NCI-H748 treated with DMSO at 0.1 percent for 48 hours (cell line): Measurements from ENCODE around the gene AOPEP.
"Not testable (repeated sequence)": the region's sequence is repeated elsewhere in the genome, so short reads cannot be mapped to it uniquely, and the experiment has no call there.

Experiments
- DNase-seq: peaks from one replicate; lab custom pipeline; 2025; lab: John Stamatoyannopoulos, UW

AOPEP gene

DNA sequence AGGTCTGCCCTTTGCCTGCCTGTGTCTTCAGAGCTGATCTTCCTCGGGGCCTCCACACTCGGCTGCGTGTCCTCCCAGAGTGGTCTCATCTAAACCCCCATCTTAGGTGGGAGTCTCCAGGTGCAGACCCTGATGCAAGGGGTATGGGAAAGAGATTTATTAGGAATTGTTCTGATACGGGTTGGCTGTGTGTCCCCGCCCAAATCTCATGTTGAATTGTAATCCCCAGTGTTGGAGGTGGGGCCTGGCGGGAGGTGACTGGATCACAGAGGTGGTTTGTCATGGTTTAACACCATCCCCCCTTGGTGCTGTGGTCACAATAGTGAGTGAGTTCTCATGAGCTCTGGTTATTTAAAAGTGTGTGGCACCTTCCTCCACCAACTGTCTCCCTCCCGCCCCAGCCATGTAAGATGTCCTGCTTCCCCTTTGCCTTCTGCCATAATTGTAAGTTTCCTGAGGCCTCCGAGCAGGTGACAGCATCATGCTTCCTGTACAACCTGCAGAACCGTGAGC is 208.4 kb downstream of the AOPEP start:
- no peak for DNase-seq

DNA sequence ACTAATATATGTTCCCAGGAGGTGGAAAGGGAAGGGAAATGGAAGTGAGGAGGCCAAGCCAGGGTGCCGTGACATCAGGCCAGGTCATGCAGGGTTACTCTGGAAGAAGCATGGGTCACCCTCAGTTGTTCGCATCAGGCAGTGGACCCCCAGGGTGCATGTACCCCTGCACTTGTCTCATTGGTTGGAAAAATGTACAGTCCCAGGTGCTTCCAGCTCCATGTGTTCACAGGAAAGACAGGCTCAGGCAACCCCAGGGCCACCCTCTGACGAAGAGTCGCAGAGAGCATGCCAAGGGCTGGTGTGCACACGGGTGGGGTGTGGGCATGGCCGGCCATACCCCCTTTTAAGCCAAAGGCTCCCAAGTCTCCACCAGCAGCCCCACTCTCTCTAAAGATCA is 208.9 kb downstream of the AOPEP start:
- DNase-seq: no peak

DNA sequence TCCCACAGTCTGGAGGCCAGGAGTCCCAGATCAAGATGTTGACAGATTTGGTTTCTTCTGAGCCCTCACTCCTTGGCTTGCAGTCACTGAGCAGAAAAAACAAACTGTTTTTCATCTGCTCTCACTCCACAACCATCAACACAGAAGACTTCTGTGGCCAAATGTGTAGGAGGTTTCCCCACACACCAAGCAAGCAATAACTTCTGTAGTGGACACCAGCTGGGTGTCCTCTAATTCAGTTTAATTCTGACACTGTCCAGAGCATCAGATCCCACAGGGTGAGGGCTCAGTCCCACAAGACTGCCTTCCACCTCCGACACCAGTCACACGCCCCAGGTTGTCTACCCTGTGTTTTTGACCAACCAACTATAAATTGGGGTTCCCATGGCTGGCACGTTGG is 209.9 kb downstream of the AOPEP start:
- DNase-seq: no peak

DNA sequence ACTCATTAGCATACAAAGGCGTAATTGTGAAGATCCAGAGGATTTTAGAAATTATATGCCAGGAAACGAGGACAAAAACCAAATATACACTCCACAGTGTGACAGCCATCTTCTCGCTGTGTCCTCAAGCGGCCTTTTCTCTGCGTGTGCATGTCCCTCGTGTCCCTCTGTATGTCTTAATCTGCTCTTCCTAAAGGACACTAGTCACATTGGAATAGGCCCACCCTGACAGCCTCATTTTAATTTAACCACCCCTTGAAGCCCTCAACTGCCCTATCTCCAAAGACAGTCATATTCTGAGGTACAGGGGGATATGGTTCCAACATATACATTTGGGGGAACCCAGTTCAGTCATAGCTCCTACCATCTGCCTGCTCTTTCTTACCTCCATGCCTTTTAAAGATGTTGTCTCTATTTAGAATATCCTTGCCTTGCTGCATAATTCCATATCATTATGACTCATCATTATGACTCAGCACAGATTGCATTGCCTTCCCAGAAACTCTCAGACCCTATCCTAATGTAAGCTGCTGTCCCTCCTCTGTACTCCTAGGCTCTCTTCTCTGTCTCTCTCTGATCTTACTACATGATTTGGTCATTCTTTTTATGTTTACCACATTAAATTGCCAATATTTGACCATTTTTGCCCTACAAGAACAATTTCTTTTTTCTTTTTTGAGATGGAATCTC is 210.9 kb downstream of the AOPEP start:
- DNase-seq: no peak

DNA sequence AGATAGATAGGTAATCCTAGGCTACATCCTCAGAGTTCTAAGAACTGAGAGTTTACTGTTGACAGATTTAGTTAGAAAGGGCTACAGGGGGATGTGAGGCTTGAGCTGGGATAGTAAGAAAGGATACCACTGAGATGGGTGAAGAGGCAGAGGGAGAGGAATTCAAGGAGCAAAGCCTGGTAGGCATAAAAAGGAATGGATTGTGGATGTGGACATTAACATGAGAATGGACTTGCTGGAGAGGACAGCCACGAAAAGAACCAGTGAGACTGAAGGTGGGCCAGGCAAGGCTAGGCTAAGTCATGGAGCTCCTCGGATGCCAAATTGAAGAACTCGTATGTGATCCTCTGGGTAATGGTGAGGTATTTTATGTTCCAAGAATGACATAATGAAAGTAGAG is 211.9 kb downstream of the AOPEP start:
- no peak for DNase-seq

GRCh38 chr9:94940296-94940695 is 213.8 kb downstream of the AOPEP start:
- DNase-seq: not testable (repeated sequence)

GRCh38 chr9:94941211-94941875 is 214.8 kb downstream of the AOPEP start:
- DNase-seq: no peak

- no peak for DNase-seq
Measured at GRCh38 chr9:94944626-94945025, 218.1 kb downstream of the AOPEP start.

DNA sequence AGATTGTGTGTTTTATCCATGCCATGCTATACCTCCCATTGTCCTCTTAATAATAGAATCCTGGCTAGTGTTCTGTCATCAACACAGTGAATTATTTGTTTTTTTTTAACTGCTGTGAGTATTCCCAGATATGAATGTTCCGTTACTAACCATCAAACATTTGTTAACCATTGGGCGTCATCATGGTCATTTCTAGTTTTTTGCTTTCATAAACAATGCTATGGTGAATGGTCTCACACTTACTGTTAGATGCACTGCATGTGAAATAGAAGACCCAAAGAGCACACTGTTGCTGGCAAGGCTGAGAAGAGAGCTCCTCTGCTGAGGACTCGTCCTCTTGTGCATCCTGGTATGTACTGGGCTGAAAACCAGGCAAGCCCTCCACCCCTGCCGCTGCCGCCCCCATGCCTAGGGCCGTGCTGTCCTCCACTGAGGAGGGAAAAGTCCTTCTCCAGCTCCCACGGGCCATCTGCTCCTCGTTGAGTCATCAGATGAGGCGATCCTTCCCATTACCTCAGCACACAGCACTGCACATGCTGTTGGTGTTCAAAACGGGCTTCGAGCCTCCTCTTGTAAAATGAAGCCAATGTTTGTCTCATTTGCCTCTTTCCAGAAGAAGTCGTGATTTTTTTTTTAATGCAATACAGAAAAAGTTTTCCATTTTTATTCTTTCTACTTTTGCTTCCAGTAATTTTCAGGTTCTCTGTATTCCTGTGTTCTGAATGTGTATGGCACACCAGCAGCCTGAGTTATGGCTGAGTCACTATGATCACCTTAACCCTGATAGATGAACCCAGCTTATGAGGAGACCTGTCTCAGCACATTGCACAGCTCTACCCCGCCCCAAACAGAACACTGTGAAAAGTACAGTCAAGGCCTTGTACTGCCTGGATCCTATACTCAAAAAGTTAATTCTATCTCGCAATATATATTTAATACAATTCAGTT is 219.0 kb downstream of the AOPEP start:
- no peak for DNase-seq

GRCh38 chr9:94946256-94946655 is 219.8 kb downstream of the AOPEP start:
- no peak for DNase-seq

DNA sequence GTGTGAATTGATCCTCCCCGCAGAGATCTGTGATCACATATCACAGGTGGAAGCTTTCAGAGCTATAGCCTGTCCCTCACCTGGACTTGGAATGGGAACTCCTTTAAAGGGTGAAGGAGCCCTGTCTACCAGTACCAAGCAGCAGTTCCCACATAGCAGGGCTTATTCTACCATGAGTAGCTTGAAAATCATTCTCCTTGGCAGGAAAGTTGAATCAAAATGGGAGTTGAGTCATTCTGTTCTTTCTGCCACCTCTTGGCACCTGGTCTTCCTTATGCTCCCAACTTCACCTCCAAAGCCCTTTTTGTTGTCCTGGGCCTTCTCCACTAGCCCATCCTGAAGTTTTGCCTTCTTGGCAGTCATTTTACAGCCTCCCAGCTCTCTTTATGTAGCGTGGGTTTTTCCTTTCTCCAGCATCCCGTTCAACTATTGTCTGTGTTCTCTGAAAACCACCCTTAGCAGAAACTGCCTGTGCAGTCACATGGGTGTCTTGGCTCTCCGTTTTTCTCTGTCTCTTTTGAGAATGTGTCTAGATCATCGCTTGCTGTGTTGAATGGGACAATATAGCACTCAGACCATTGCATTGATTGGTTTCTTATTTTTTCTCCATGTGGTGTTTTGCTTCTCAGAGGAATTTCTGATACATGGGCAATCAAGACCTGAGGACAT is 222.2 kb downstream of the AOPEP start:
- no peak for DNase-seq

GRCh38 chr9:94949370-94949769 is 222.9 kb downstream of the AOPEP start:
- no peak for DNase-seq

DNA sequence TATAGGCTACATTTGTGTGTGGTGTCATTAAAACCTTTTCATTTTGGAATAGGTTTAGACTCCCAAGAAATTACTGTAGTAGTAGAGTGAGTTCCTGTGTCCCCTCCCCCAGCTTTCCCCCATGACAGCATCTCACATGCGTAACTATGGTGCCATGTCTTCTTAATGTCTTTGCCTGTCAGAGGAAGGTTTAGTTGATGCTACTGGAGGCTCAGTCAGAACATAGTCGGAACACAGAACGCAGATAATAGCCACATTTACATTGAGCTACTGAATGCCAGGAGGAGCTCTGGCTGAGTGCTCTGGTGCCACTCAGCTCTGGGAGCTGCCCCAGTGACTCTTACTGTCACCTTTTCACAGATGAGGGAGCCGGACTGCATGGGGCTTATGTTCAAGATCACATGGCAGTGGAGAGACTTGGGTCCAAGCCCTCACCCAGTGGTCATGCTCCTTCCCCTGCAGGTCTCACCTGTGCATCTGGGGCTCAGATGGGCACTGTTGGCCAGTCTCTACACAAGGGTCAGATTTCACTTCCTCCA is 223.6 kb downstream of the AOPEP start:
- DNase-seq: no peak

- no peak for DNase-seq
Measured at GRCh38 chr9:94950579-94951323, 224.3 kb downstream of the AOPEP start.

DNA sequence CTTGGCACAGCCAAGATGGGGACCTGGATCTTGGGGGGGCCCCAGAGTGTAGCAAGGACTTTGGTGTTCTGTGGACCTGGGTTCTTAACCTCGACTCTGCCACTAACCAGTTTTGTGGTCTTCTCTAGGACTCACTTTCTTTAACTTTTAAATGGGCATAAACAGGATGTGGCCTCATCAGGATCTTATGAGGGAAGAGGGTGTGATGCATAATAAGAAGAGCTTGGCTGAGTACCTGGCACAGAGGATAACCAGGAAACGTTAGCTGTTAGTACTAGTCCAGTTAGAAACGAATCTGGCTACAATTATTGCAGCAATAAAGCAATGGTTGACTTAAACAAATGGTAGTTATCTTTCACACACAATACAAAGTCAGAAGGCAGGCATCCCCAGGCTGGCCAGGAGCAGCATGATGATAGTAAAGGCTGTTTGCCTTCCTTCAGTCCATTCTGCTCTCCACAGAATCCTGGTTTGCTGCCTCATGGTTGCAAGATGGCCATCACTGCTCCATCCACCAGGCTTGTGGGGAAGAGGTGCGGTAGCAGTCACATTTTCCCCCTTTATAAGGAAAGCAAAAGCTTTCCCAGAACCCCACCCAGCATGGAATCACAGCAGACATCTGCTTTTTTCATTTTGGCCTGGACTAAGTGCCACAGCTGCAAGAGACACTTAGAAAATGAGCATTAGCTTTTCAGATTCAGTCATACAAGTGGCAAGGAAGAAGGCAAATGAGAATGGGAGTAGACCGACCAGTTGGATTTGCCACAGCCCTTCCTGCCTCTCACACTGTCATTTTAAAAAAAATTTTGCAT is 225.0 kb downstream of the AOPEP start:
- DNase-seq: no peak

GRCh38 chr9:94952565-94953373 is 226.3 kb downstream of the AOPEP start:
- DNase-seq: no peak

GRCh38 chr9:94956731-94957130 is 230.2 kb downstream of the AOPEP start:
- DNase-seq: no peak

DNA sequence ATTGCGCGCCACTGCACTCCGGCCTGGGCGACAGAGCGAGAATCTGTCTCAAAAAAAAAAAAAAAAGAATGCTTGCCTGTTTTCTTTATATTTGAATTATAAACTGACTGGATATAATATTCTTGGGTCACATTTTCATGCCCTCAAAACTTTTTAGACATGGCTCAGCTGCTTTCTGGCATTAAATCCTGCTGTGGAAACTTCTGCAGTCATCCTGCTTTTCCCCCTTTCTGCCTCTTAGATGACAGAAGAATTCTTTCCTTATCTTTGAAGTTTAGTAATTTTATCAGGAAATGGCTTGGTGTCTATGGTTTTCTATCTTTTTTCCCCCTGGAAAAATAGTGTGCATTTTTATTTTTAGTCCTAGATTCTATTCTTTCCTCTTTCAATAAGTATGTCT is 234.5 kb downstream of the AOPEP start:
- DNase-seq: no peak

GRCh38 chr9:94961870-94962269 is 235.4 kb downstream of the AOPEP start:
- DNase-seq: no peak
